ENCODE results near the gene CHSY3.

DNA sequence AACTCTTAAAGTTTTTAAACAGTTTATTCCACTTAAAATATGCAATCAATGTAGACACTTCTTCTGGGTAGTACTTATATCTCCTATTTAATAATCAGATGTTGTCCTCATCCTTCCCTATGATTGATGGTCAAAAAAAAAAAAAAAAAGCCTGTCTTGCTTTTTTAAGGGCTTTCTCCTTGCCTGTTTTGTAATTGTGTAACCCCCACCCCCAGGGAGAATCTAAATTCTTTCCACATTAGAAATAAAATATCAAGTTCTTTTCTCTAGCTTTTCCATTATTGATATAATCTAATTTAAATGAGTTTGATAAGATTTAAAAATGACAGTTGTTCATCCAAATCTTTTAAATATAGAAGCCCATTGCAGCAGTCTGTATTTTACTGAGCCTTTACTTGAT lies 119.7 kb downstream of the CHSY3 start:
- TF ChIP-seq, protein P1, sequence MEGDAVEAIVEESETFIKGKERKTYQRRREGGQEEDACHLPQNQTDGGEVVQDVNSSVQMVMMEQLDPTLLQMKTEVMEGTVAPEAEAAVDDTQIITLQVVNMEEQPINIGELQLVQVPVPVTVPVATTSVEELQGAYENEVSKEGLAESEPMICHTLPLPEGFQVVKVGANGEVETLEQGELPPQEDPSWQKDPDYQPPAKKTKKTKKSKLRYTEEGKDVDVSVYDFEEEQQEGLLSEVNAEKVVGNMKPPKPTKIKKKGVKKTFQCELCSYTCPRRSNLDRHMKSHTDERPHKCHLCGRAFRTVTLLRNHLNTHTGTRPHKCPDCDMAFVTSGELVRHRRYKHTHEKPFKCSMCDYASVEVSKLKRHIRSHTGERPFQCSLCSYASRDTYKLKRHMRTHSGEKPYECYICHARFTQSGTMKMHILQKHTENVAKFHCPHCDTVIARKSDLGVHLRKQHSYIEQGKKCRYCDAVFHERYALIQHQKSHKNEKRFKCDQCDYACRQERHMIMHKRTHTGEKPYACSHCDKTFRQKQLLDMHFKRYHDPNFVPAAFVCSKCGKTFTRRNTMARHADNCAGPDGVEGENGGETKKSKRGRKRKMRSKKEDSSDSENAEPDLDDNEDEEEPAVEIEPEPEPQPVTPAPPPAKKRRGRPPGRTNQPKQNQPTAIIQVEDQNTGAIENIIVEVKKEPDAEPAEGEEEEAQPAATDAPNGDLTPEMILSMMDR (IDR thresholded peaks at IDR 0.05; ENCODE audit: low read length): no peak
- TF ChIP-seq EZH2 (IDR thresholded peaks at IDR 0.05; ENCODE audit: borderline replicate concordance, low read length): no peak

Data from OCI-LY1 (cell line).